Activated CD8-positive, alpha-beta memory T cell treated with anti-CD3 and anti-CD28 coated beads for 24 hours (primary cell): ENCODE results near the gene RETREG1.
"Not testable (repeated sequence)": the region's sequence is repeated elsewhere in the genome, so short reads cannot be mapped to it uniquely, and the experiment has no call there.

Experiments used
- DNase-seq: peaks from one replicate; pipeline ENCODE4 v3.0.0-alpha.2; 2020

RETREG1 gene

DNA sequence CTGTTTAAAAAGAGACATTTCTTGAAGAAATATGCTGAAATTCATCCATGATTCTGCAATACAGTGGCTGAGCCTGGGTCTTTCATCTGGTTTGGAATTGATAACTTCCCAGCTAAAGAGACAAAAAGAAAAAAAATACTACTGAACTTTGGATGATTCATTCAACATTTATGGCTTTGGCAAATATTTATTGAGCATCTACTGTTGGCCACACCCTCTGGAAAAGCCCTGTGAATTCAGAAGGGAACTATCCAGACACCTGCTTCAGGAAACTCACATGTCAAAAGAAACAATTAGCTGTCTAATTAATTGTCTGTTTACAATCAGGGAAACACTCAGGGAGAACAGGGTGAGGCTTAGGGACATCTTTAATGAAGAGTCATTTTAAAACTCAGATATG is 133.4 kb downstream of the RETREG1 start:
- no peak for DNase-seq

DNA sequence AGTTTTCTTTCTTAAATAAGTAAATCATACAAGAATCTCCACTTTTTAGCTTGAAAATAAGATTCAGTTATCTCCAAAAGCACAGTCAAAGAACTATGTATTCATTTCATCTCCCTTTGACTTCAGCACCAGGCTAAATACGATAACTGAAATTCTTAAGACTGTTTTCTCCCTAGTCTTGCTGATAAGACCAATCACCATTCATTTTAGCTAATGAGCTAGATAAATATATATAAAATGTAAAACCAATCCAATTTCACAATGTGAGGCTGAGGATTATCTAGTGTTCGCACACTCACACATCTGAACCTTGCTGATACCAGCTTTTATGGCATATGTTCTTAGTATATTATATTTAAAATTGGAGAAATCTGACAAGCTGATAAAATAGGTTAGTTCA is 133.9 kb downstream of the RETREG1 start:
- no peak for DNase-seq

DNA sequence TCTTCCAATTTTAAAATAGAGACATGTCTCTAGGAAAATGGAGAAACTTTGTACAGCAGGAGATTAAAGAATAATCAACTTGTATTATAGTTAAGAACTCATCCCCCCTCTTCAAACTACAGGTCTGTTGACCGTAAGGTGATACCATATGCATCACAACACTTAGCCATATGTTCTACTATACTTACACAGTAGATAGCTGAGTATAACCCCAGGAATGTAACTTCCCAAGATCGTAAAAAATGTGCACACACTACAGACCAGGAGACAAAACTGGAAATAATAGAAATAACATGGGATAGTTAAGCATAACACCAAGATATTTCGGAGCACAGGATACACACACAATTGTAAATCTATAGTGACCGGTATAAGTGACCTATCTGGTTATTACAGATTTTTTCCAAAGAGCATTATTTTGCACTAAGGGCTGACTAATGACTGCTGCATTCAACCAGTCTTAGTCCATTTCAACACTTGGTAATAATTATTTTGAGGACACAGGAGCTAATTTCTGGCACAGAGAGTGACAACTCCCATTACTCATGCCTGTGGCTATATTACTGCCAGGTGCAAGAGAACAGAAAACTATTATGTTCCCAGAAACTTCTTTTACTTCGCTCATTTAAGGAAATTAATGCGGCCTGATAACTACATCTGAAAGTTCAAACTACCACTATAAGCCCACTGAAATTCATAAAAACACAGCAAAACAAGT is 135.8 kb downstream of the RETREG1 start:
- no peak for DNase-seq

DNA sequence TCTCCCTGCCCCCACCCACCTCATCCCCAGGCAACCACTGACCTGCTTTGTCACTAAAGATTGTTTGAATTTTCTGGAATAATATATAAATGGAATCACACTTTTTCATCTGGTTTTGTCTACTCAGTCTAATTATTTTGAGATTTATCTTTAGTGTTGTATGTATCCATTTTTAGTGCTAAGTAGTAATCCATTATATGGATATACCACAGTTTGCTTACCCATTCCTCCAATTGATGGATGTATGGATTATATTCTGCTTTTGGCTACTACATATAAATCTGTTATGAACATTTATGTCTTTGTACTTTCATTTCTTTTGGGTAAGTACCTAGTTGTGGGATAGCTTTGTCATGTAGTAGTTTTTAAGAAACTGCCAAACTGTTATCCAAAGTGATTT is 136.7 kb downstream of the RETREG1 start:
- no peak for DNase-seq

DNA sequence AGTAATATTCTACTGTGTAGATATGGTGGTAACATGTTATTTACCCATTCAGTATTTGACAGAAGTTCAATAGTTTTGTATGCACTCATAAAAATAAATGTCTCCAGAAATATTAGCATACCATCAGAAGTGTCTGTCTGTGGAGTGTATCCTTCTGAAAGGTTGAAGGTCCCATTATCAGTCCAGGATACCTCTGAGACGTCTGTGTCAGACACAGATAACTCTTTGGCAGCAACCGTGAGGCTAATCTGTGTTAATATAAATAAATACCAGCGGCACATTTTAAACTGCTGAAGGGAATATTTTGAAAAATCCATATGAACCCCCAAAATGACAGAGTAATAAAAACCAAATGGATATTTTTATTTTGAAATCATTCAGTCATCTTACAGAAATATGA is 139.3 kb downstream of the RETREG1 start:
- no peak for DNase-seq

DNA sequence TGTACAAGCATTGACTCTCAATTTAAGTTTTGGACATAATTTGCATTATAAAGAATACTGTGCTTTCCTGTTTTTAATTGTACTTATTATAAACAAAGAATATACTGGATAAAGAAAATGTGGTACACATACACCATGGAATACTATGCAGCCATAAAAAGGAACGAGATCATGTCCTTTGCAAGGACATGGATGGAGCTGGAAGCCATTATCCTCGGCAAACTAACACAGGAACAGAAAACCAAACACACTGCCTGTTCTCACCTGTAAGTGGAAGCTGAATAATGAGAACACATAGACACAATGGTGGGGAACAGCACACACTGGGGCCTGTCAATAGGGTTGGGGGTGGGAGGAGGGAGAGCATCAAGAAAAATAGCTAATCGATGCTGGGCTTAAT is 140.4 kb downstream of the RETREG1 start:
- DNase-seq, result not testable (repeated sequence)

DNA sequence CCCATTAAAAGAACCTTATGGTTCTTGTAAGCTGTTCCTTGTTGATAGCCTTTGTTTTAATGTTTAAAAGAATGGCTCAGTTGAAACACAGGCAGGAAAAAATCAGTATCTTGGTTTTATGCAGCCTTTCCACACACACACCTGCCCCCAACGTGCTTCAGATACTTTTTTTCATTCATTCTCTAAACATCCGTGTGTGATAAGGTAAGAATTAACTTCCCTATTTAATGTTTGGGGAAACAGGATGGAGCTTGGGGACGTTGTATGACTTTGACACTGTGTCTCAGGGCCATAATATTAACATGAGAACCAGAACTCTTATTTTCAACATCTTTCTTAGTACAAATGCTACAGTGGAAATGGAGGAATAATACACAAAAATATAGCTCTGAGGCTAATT is 145.4 kb downstream of the RETREG1 start:
- no peak for DNase-seq

DNA sequence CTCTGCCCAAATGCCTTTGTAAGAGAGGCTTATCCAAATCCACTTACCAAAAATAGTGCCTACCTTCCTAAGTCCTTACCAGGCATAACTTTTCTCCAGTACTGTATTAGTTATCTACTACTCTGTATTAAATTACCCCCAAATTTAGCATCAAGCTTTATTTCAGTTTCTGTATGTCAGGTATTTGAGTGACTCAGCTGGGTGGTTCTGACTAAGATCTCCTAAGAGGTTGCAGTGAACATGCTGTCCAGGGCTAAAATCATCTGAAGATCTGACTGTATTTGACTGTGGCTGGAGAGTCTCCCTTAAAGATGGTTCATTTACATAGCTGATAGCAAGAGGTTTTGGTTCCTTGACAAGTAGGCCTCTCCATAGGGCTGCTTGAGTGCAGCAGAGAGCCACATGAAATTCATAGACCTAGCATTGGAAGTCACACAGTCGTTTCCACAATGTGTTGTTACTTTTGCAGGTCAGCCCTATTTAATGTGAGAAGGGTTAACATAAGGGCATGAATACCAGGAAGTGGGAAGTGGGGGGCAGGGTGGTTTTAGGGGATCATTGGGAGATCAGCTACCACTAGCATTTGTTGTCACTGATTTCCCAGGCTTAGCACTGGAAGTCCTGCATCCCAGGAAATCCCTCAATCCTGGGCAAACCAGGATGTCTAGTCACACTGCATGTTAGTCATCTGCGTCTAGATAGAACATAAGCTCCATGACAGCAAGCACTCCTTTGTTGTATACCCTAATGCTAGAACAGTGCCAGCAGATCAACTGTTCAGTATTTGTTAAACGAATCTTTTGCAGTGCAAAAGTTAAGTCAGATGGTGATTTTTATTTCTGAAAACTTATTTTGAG is 149.2 kb downstream of the RETREG1 start:
- DNase-seq, result no peak

DNA sequence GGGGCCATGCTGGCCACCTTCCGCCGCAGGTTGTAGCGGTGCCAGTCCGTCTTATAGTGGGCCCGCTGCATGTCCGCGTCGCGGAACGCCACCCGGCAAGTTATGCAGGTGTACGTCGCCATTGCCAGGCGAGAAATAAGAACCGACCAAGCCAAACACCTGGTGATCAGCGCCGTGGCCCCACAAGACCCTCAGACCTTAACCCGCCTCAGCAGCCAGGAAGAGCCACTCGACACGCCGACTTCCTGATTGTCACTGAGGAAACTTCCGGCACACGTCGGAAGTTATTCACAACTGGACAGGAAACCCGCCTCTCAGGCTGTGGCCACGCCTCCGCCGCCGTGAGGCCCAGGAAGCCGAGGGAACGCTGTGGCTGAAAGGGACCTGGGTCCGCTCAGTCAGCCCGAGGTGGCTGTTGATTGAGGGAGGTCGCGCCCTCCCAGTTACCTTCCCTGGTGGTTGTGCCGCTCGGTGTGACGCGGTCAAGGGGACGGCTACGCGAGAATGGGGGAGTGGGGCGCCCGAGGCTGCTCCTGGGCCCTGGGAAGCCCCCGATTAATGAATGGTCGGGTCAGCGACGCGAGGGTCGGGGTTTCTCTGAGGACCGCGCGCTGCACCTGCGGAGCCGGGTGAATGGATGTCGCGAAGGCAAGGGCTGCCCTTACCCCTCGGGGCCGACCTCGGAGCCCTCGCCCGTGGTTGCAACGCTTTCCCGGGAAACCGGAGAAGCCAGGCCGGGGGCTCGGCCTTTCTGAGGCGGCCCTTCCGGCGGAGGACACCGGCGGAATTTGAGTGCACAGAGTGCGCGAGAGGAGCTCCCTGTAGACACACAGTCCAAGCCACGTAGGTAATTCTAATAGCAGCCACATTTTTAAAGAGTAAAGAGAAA is 151.0 kb downstream of the RETREG1 start, which contains the start of gene ZNF622:
TSS of gene ZNF622 (minus strand) at position 257 of the 889 bp plus-strand sequence. CDS start at position 122, 135 bp downstream.
- DNase-seq, result peak; percentile 93

DNA sequence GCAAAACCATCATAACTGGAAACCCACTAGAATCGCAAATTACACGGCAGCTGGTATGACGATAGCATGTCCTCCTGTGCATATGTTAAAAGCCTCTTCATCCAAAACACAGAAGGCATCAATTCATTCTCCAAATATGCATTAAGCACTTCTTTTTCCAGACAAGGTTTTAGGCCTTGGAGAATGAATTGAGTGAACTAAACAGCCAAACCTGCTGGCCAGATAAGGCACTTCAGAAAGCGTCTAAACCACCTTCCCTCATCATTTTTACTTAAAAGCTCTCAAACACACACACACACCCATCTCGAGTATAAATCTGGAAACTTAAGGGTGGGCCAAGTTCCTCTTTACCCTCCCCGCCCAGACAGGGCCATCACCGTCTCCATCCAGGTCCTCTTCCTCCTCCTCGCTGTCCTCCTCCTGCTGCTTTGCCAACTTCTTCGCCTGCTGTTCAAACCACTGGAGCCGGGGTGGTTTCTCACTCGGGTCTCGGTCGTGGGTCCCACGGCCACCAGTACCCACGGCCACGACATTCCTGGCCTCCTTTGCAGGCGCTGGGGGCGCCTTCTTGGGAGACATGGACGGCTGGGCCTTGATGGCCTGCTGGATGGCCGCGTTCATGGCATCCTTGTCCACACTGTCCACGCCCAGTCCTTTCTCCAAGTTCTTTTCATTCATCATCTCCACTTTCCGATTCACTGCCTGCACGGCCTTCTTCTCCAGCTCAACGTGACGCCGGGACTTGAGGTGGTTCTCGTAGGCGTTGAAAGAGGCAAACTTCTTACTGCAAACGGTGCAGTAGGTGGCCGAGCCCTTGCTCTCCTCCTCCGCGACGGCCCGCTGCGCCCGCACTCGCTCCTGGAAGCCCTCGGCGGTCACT is 151.9 kb downstream of the RETREG1 start:
- DNase-seq, result no peak

DNA sequence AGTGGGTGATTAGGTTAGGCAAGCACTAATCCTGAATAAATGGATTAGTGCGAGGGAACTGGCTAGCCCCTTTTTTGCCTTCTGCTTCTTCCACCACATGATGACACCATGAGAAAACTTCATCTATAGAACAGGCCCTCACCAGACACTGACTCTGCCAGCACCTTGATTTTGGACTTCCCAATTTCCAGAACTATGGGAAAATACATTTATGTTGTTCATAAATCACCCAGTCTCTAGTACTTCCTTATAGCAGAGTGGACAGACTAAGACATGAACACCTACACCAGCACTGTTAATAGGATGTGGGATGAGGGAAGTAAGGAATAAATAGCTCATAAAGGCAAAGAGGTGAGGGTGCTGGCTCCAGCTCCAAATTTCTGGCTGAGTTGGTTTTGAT is 152.6 kb downstream of the RETREG1 start:
- DNase-seq, result no peak

DNA sequence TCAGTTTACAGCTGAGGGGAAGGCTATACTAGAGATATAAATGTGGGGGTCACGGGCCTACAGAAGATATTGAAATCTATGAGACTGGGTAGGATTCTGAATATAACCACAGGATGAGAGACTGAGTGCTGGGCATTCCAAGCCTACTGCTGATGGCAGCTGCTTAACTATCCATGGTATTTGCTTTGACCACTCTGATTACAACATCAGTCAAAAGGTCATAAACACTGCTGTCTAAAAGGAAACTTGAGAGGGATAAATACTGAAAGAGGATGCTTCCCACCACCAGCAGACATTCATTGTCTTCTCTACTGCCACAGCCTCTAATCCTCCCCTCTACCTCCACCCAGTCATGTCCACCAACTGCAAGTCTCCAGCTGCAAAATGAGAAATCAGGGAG is 155.0 kb downstream of the RETREG1 start:
- DNase-seq, result no peak

DNA sequence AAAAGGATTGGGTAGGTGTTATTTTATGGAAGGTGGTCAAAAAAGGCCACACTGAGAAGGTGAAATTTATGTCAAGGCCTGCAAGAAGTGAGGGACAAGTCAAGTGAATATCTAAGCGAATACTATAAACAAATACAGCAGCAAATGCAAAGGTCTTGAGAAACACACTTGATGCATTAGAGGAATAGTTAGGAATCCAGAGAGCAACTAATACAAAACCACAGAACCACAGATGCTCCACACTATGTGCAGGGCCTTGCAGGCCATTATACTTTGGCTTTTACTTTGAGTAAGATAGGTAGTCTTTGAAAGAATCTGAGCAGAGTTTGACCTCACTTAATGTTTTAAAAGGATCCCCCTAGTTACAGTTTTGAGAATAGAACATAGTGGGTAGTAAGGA is 155.8 kb downstream of the RETREG1 start:
- DNase-seq, result no peak

DNA sequence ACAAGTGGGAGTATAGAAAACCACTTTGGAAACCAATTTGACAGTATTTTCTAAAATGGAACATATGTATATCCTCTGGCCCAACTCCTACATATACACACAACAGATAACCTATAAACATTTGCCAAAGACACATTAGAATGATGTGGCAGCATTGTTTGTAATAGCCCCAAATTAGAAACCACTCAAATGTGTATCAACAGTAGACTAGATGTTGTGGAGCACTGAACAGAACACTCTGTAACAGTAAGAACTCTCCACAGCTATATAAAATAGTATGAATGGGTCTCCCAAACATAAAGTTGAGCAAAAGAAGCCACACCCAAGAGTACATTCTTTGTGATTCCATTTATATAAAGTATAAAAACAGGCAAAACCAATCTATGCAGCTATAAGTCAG is 157.3 kb downstream of the RETREG1 start:
- no peak for DNase-seq

DNA sequence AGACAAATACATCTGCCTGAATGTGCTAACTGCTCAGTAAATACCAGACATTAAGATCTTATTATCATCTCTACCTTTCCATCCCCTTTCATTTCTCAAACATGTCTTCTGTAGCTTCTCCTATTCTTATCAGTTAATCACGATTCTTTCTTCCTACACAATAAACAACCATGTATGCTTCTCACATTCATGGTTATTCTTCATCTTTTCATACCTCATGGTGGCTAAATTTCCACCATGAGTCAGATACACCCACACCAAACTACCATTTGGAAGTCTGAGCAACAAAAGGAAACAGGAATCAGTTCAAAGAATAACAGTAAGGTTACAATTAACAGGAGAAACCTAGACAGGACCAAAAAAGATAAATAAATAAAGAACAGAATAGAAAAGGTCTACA is 158.9 kb downstream of the RETREG1 start:
- no peak for DNase-seq

DNA sequence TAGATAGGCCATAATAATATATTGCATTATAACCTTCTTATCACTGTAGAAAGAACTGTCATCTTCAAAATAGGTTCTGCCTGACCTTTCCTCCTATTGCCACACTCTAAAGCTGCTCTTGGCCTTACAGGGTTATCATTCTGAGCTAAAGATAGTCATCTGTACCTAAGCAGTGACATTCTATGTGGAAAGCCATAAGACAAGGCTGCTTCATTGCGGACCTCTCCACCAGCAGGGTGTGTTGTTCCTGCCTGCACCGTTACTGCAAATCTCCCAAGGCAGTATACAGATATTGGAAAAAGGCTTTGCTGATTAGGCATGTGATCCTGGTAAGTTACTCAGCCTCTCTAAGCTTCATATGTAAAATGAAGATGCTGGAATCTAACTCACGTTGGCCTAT is 159.3 kb downstream of the RETREG1 start:
- no peak for DNase-seq

DNA sequence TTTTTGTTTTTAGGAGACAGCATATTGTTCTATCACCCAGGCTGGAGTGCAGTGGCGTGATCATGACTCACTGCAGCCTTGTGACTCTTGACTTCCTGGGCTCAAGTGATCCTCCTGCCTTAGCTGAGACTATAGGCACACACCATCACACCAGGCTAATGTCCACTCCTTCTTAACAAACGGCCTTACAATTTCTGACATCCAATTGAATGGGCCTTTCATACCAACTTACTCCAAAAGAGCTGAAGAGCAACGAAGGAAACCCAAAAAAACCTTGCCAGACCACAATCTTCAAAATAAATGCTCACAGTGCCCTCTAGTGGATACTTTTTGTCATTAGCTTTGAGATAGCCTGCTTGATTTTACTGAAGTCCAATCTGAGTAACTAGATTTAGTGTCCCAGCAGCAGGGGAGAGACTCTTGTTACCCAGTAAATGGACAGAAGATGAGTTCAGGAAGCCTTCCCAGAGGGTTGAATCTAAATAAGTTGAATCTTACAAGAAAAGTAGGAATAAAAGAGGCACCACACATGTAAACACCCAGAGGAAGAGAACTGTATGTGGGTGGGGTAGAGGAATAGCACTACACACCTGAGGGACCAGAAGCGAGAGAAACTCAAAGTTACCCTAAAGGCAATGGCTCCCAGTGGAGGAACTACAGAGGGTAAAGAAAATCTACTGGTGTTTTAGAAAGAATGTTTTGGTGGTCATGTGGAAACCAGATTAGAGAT is 160.5 kb downstream of the RETREG1 start:
- peak; percentile 67 for DNase-seq

DNA sequence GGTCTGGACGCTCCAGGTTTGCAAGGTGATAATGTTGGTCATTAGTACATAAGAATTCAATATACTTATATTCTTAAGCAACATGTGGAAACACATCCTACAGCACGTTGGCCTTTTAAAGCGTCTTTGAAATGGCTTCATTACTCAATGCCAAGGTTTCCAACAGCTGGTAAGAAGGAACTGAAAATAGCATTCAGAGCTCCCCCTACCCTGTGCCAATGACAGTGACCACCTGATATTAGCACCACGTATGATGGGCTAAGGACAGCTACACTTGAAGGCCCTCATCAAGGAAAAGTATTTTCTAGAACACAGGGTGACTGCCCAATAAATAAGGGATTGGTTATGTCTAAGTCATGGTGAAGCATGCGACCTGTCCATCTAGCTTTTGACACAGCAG is 161.1 kb downstream of the RETREG1 start:
- DNase-seq, result no peak

DNA sequence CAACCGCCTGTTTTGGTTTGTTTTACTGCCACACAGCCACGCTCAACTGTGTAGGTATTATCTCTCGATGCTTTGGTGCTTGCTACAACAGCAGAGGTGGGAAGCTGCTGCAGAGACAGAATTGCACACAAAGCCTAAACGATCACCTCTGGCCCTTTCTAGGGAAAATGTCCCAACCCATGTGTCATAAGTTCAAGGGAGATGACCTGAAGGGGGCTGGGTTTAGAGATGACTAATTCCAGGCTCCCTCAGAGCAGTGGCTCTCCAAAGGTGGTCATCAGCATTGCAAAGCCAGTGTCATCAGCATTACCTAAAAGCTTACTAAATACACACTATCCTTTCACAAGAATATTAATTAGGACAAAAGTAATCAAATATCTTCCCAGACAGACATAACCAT is 162.1 kb downstream of the RETREG1 start:
- no peak for DNase-seq

DNA sequence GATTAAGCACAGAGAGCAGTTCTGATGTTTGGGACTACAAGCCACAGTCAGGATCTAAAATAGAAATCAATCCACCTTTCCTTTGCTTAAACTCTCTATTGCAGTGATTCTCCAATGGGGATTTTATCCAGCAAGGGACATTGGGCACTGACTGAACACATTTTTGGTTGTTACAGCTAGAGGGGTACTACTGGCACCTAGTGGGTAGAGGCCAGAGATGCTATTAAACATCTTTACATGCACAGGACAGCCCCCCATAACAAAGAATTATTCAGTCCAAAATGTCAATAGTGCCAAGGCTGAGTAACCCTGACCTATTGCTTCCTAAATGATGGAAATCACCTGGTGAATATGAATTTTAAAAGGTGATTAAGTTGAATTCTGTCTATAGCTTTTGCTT is 163.2 kb downstream of the RETREG1 start:
- no peak for DNase-seq

DNA sequence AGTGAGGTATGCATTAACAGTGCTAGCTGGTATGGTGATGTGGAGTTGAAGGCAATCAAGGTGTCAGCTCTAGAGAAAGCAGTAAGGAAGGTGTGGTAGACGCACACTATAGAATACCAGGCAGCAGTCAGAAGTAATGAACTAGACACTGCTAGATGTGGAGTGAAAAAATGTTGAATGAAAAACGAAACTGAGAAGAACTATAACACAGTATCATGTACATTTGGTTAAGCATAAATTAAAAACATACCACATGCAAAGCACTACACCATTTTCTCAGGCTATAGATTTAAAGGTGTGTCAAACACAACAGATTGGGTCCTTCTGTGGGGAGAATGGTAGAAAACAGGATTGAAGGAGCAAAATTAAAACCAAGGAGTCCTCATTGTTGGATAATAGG is 166.6 kb downstream of the RETREG1 start:
- DNase-seq, result no peak

DNA sequence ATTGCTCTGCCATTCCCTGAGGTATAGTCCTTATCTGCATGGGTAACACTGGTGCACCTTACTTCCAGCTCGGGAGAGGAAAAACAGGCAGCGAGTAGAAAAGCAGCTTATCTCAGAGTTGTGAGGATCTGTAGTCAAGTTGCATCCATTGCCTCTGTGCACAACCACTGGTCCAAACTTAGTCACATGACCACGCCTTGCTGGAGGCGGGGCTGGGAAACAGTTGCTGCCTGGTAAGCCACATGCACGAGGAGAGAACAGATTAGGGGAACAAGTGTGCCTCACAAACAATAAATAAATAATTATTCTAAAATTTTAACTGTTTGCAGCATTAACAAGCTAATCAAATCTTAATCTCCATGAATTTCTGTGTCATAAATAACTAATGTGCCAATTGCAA is 169.8 kb downstream of the RETREG1 start:
- no peak for DNase-seq
